B cell (primary cell): ENCODE data around the gene C4orf33.

ENCODE experiments used
- CTCF ChIP-seq: fragments of 200-600 bp; IDR thresholded peaks from one replicate; pipeline ENCODE4 v1.8.0; 2022; ENCODE audit warnings: antibody characterized with exemption, mild to moderate bottlenecking
- EZH2 ChIP-seq: IDR thresholded peaks from 2 replicates; pipeline ENCODE4 v1.6.1; 2012; ENCODE audit warnings: borderline replicate concordance, low read depth, mild to moderate bottlenecking, moderate library complexity, low read length; ENCODE audit not compliant: insufficient read depth, poor library complexity, severe bottlenecking

- TF ChIP-seq CTCF, result no peak
- TF ChIP-seq EZH2, result no peak
These were observed 66.5 kb downstream of the C4orf33 start for GRCh38 chr4:129162450-129162849.
